Naive B cell (primary cell): ENCODE data around the gene WNT3A. TPM values are rescaled to one million over a fixed set of nuclear protein-coding genes. Genes with fewer than 3 reads are reported as not detected.

Experiments used
- ATAC-seq, 2 donors: fragments of 150-1000 bp; cut with Tn5 transposase; 2 replicates each; pipeline ENCODE4 v1.10.0; 2021; ENCODE audit warnings: low read depth in 2 of 2, mild to moderate bottlenecking in 2 of 2, moderate library complexity in 2 of 2
- DNase-seq: peaks from one replicate; pipeline ENCODE4 v3.0.0; 2022
- H3K27ac Mint-ChIP-seq, 6 donors: one replicate each; pipeline ENCODE4 v1.8.0; 2020 to 2022; ENCODE audit warnings: mild to moderate bottlenecking in 6 of 6, mixed read lengths in 6 of 6, moderate library complexity in 5 of 6, inconsistent platforms in 2 of 6
- H3K27me3 Mint-ChIP-seq, 3 donors: one replicate each; pipeline ENCODE4 v1.8.0; 2021 to 2022; ENCODE audit warnings: mixed read lengths in 3 of 3, mild to moderate bottlenecking in 1 of 3
- H3K36me3 Mint-ChIP-seq, 2 donors: one replicate each; pipeline ENCODE4 v1.8.0; 2020 to 2022; ENCODE audit warnings: mixed read lengths in 2 of 2, inconsistent platforms in 1 of 2, mild to moderate bottlenecking in 1 of 2
- H3K4me1 Mint-ChIP-seq, 3 donors: one replicate each; pipeline ENCODE4 v1.8.0; 2020 to 2022; ENCODE audit warnings: mixed read lengths in 3 of 3, inconsistent platforms in 1 of 3, mild to moderate bottlenecking in 1 of 3, moderate library complexity in 1 of 3
- H3K4me3 Mint-ChIP-seq, 8 donors: one replicate each; pipeline ENCODE4 v1.8.0; 2020 to 2022; ENCODE audit warnings: mild to moderate bottlenecking in 8 of 8, mixed read lengths in 8 of 8, moderate library complexity in 8 of 8, inconsistent platforms in 2 of 8
- H3K9me3 Mint-ChIP-seq, 7 donors: one replicate each; pipeline ENCODE4 v1.8.0; 2020 to 2022; ENCODE audit warnings: mixed read lengths in 7 of 7, mild to moderate bottlenecking in 5 of 7, inconsistent platforms in 2 of 7, moderate library complexity in 1 of 7
- polyA plus RNA-seq, 6 donors: library from polyadenylated mRNA; unstranded; fragments of 300-500 nt; fragmentation: Illumina TruSeq; gene quantifications; one replicate each; pipeline ENCODE4 v1.2.3, GENCODE V29; 2021; ENCODE audit warnings: low read depth in 6 of 6

Gene WNT3A
- polyA plus RNA-seq, 6 donors from 2014 or later, result not detected

DNA sequence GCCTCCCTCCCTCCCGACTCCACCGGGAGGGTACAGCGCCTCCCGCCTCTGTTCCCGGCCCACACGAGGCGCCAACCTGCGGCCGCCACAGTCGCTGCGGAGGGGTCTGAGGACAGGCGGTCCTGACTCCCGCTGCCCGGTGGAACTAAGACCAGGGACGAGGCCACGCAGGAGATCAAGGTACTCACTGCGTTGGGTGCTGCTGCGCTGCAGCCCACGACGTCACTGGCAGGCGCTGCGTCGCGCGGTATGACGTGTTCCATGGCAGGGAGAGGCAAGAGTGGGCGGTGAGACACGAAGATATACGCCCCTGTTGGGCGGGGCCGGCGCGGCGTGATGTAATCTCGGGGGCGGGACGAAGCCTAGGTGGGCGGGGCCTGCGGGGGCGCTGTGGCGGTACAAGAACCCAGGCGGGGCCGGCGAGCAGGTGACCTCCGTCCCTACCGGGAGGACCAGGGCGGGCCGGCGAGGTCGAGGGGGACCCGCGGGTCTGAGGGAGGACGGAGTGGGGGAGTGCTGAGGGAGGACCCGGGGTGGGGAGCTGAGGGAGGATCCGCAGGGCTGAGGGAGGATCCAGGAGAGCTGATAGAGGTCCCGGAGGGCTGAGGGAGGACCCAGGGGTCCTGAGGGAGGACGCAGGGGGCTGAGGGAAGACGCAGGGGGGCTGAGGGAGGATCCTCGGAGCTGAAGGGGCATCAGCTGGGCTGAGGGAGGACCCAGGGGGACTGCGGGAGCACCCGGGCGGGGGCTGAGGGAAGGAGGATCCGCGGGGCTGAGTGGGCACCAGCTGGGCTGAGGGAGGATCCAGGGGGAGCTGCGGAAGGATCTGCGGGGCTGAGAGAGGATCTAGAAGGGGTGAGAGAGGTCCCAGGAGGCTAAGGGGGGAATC is 102.5 kb downstream of the WNT3A start, which contains the start of gene MRPL55:
TSS of gene MRPL55 (minus strand) at position 227 of the 889 bp plus-strand sequence. CDS start 1,039 bp downstream, outside the sequence.
- Mint-ChIP-seq H3K36me3 (peaks cover 0 to 8% of the 10 kb centered on the region in 2 donors), H3K4me1 (peaks cover 15 to 36% (median 31%) of the 10 kb centered on the region in 3 donors), H3K27ac (peak within 1 kb of the TSS; percentile 96 to 99 (median 98)), H3K9me3 (no peaks in the 10 kb centered on the region), H3K4me3 (peak within 1 kb of the TSS; percentile 93 to 97 (median 95)), H3K27me3 (no peaks in the 10 kb centered on the region)
- peak; percentile 93 to 94 for ATAC-seq
- peak; percentile 99 for DNase-seq

DNA sequence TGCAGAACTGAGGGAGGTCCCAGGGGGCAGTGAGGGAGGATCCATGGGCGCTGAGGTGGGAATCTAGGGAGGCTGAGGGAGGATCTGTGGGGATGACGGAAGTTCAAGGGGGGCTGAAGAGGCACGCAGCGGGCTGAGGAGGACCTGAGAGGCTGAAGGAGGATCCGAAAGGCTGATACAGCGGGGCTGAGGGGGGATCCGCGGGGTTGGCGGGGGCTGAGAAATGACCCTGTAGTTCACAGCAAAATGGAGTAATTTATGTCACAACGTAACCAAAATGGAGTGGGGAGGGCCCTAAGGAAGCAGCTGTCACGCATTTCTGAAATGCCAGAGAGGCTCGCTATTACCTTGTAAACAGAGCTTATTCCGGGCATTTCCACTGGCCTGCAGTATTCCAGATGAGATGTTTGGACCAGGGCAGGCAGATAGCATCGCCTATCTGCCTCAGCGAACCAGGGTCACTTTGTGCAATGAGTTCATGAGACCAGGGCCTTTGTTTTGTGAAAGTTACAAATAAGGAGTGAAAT is 103.2 kb downstream of the WNT3A start:
- Mint-ChIP-seq H3K27me3 (no peaks in the 10 kb centered on the region), H3K9me3 (no peaks in the 10 kb centered on the region), H3K4me3 (peak overlapping the region; percentile 93 to 97 (median 95)), H3K27ac (peak overlapping the region; percentile 96 to 99 (median 98)), H3K4me1 (peaks cover 12 to 29% (median 27%) of the 10 kb centered on the region in 3 donors), H3K36me3 (peaks cover 0 to 8% of the 10 kb centered on the region in 2 donors)
- ATAC-seq (no peak), DNase-seq (no peak)

DNA sequence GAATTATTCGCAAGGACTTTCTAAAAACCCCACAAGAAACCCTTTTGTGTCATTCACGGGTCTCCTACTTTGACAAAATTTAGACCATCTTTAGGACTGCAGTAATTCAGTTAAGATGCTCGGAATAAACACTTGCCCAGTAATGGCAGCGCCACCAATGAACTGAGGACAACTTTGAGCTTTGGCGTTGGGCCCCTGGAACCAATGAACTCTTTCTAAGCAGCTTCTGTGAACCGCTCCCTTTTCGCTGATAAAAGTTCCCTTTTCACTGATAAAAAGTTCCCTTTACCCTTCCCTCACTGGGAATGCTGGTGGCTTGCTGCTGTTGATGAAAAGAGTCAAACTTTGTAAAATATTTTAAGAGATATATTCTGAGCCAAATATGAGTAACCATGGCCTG is 103.8 kb downstream of the WNT3A start:
- Mint-ChIP-seq H3K27ac (peak overlapping the region in 1 of 6 donors; percentile 92), H3K9me3 (no peaks in the 10 kb centered on the region), H3K4me3 (peak overlapping the region in 5 of 8 donors; percentile 73 to 95 (median 93)), H3K4me1 (peaks cover 12 to 27% (median 27%) of the 10 kb centered on the region in 3 donors), H3K36me3 (peaks cover 0 to 8% of the 10 kb centered on the region in 2 donors), H3K27me3 (no peaks in the 10 kb centered on the region)
- no peak for DNase-seq
- ATAC-seq, result no peak

Other genes starting within 250 kb of the WNT3A start
- gene PRSS38, start 191.3 kb upstream of the WNT3A start, polyA plus RNA-seq, result not detected
- not detected for gene WNT9A, start 59.1 kb upstream of the WNT3A start, polyA plus RNA-seq
- 100 to 1,000 TPM; 412 to 563 (median 456) TPM for gene ARF1, start 75.7 kb downstream of the WNT3A start, polyA plus RNA-seq
- gene C1orf35, start 96.3 kb downstream of the WNT3A start, polyA plus RNA-seq, result 10 to 100 TPM in 4 of 6 donors, 1 to 10 TPM in 2; 8.7 to 20.1 (median 13.1) TPM
- 100 to 1,000 TPM in 5 of 6 donors, 10 to 100 TPM in 1; 98.2 to 211 (median 121) TPM for gene MRPL55, start 102.3 kb downstream of the WNT3A start, polyA plus RNA-seq
- gene GUK1, start 133.3 kb downstream of the WNT3A start, polyA plus RNA-seq, result 100 to 1,000 TPM; 190 to 350 (median 220) TPM
- not detected for gene GJC2, start 142.9 kb downstream of the WNT3A start, polyA plus RNA-seq
- 10 to 100 TPM in 1 of 6 donors, 1 to 10 TPM in 5; 2.0 to 11.7 (median 3.1) TPM for gene IBA57, start 158.8 kb downstream of the WNT3A start, polyA plus RNA-seq
- gene OBSCN, start 201.0 kb downstream of the WNT3A start, polyA plus RNA-seq, result 1 to 10 TPM in 5 of 6 donors, under 1 TPM in 1; 0.78 to 2.5 (median 1.5) TPM